Measurements from ENCODE around the gene TAS2R40.

GRCh38 chr7:143193880-143194279 is 28.0 kb upstream of the TAS2R40 start:
- TF ChIP-seq CTCF (IDR thresholded peaks at IDR 0.05) (no peak), POLR2A (IDR thresholded peaks at IDR 0.05) (no peak)

All from upper lobe of left lung (tissue), 4 donors.